ENCODE measurements around the gene BFSP1.

GRCh38 chr20:17445543-17445942 is 85.6 kb downstream of the BFSP1 start:
- no peak for TF ChIP-seq POLR2A (IDR thresholded peaks at IDR 0.05)
- TF ChIP-seq, protein P1, sequence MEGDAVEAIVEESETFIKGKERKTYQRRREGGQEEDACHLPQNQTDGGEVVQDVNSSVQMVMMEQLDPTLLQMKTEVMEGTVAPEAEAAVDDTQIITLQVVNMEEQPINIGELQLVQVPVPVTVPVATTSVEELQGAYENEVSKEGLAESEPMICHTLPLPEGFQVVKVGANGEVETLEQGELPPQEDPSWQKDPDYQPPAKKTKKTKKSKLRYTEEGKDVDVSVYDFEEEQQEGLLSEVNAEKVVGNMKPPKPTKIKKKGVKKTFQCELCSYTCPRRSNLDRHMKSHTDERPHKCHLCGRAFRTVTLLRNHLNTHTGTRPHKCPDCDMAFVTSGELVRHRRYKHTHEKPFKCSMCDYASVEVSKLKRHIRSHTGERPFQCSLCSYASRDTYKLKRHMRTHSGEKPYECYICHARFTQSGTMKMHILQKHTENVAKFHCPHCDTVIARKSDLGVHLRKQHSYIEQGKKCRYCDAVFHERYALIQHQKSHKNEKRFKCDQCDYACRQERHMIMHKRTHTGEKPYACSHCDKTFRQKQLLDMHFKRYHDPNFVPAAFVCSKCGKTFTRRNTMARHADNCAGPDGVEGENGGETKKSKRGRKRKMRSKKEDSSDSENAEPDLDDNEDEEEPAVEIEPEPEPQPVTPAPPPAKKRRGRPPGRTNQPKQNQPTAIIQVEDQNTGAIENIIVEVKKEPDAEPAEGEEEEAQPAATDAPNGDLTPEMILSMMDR (IDR thresholded peaks at IDR 0.05): no peak
